Fibroblast of skin of left biceps (primary cell): ENCODE results near the gene LY86.

Experiments
- DNase-seq, 2 experiments: peaks; one replicate each; pipeline ENCODE4 v3.0.0-alpha.2; 2013; ENCODE audit warnings: low read depth in 2 of 2

The LY86 gene

GRCh38 chr6:6570929-6571671 is 17.4 kb upstream of the LY86 start:
- DNase-seq = no peak

DNA sequence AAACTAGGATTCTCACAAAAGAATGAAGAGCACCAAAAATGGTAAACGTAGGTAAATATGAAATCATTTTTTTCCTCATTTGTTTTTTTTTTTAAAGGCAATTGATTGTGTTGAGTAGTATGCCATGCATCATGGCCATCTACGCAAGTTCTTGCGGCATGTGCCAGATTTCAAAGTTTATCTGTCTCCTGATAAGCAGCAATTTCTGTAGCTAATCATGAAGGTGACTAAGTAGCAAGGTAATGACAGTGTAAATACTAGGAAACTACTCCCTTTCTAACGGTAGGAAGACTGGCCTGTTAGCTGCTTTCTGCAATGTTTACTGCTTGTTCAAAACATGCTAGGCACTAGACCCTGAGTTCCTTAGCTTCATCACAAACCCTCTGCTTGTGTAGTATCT is 13.4 kb upstream of the LY86 start:
- DNase-seq = no peak

- no peak for DNase-seq
Observed at GRCh38 chr6:6577735-6578134, 10.8 kb upstream of the LY86 start.

GRCh38 chr6:6579281-6579680 is 9.2 kb upstream of the LY86 start:
- no peak for DNase-seq

GRCh38 chr6:6580225-6580856 is 8.2 kb upstream of the LY86 start:
- DNase-seq = no peak

GRCh38 chr6:6581054-6581453 is 7.5 kb upstream of the LY86 start:
- no peak for DNase-seq

DNA sequence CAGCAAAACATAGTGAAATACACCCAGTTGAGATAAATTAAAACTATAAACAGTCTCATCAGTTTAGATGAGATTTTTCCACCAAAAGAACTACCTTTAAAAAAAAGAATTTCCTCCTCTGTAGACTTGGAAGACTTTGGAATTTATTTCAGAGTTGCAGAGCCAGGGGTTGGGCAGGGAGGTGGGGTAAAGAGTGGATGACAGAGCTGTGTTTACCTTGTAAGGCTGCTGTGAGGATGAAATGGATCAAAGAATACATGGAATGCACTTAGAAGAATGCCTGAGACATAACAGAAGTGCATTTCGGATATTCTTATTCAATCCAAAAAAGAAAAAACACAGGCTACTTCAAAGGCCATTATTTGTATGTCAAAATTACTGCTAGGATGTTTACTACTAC is 6.4 kb upstream of the LY86 start:
- DNase-seq = no peak

GRCh38 chr6:6583836-6584235 is 4.7 kb upstream of the LY86 start:
- DNase-seq = no peak

DNA sequence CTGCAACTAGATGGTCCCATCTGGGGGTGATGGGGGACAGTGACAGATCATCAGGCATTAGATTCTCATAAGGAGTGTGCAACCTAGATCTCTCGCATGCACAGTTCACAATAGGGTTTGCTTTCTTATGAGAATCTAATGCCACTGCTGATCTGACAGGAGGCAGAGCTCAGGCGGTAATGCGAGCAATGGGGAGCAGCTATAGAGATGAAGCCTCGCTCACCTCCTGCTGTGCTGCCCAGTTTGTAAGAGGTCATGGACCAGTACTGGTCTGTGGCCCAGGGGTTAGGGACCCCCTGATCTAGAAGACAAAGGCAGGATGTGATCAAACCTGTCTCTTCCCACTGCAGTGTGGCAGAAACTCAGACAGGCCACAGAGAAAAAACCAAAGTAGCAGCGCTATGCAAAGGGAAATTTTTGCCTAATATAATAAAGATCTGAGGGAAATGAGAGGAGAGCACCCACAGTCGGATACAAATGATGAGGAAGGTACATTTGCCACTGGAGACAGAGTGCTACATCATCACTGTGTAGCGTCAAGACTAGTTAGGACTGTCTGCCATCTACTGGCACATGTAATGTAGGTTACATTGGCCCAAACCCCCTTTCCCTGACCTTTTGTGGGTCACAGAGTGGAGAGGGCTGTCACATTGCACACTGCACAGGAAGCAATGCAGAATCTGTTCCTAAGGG is 4.1 kb upstream of the LY86 start:
- no peak for DNase-seq

DNA sequence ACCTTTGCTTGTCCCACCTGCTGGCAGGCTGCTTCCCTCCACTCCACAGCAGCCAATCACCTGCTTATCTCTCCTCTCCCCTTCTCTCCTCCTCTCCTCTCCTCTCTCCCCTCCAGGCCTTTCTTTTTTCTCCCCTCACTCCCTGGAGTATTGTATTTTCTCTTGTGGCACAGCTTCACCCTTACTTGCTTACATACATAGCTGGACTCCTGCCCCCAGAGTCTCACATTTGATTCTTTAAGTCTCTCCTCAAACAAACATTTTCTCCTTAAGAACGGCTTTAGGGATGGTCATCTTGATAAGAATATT is 3.6 kb upstream of the LY86 start:
- no peak for DNase-seq

DNA sequence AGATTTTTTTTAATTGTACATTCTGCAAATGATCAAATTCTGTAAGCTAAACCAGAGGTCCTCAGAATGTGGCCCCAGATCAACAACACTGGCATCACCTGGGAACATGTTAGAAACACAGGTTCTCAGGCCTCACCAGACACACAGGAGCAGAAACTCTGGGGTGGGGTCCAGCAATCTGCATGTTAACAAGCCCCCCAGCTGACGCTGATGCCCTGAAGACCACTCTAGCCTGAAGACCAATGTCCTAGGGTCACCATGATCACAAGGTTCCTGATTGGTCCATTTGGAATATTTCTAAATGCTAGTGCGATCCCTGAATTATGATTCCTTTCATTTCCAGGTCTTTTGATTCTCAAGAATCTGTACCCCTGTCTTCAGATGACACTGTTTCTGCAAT is 2.4 kb upstream of the LY86 start:
- no peak for DNase-seq

- DNase-seq = no peak
Observed at GRCh38 chr6:6586671-6587526, 1.6 kb upstream of the LY86 start.

DNA sequence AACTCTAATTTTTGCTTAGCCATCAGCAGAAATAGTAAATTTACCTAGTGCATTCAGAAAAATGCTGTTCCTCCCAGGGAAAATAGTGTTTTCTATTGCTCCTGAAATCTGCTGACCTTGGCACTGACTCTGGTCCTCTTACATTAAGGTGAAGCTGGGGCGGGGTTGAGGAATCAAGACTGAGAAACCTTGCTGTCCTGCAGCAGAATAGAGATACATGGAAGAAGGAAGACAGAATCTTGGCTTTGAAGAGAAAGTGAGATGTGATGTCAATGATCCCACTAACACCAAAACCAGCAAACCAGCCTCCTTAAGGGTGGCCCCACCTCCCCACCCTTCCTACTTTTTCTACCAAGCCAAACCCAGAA is 840 bp upstream of the LY86 start:
- no peak for DNase-seq

- no peak for DNase-seq
Observed at GRCh38 chr6:6588924-6589709, 597 bp downstream of the LY86 start.

GRCh38 chr6:6590530-6590929 is 2.0 kb downstream of the LY86 start:
- DNase-seq = no peak

GRCh38 chr6:6591778-6592465 is 3.4 kb downstream of the LY86 start:
- DNase-seq = no peak

DNA sequence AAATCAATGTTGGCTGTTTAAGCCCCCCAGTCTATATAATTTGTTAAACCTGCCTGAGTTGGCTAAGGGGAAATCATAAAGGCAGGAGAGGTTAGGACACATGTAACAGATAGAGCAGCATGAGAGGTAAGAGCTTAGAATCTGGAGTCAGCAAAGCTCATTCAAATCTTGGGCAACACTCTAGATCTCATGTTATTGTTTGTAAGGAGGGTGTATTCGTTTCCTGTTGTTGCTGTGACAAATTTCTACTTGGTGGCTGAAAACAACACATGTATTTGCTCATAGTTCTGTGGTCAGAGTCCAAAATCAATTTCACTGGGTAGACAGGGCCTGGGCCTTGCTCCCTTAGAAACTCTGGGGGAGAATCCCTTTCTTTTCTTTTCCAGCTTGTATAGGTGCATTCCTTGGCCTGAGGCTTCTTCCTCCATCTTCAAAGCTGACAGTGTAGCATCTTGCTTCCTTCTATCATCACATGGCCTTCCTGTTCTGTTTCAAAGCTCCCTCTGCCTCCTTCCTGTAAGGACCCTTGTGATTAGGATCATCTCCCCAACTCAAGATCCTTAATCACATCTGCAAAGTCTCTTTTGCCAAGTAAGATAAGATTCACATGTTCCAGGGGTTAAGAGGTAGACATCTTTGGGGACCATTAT is 4.4 kb downstream of the LY86 start:
- no peak for DNase-seq

GRCh38 chr6:6593867-6594468 is 5.4 kb downstream of the LY86 start:
- DNase-seq = no peak

GRCh38 chr6:6595025-6595424 is 6.5 kb downstream of the LY86 start:
- DNase-seq = no peak

- DNase-seq = no peak
Observed at GRCh38 chr6:6595952-6596351, 7.4 kb downstream of the LY86 start.
